NCI-H2171 (cell line): Measurements from ENCODE around the gene BIRC3.
"Not testable (repeated sequence)": the region's sequence is repeated elsewhere in the genome, so short reads cannot be mapped to it uniquely, and the experiment has no call there.

Experiments
- DNase-seq: peaks from one replicate; lab custom pipeline; 2025; lab: John Stamatoyannopoulos, UW

BIRC3 gene

DNA sequence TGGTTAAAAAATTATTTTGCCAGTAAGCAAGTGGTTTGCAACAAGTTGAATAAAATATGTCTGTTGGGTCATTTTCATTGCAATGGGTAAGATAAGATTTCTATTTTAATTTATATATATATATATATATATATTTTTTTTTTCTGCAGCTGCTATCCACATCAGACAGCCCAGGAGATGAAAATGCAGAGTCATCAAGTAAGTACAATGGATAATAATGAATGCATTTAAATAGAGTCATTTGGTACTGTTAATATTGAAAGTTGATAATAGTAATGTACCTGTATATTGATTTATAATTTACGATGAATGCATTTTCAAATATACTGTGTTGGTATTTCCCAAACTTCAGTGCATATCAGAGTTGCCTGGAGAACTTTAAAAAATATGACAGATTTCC lies 11.5 kb downstream of the BIRC3 start:
- DNase-seq: no peak

DNA sequence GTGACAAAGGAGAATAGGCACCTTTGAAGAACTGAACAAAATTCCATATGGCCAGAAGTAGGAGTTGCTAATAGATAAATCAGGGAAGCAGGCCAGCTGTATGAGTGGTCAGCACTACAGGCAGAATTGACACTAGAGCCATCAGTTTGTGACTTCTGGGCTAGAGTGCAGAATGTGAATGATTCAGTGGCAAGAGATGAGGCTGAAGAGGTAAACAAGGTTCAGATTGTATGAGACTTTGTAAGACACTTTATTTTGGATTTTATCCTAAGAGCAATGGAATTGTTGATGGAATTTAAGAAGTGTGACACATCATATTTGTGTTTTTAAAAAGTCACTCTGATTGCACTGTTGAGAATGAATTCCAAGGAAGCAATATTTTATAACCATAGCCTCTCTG lies 12.9 kb downstream of the BIRC3 start:
- no peak for DNase-seq

DNA sequence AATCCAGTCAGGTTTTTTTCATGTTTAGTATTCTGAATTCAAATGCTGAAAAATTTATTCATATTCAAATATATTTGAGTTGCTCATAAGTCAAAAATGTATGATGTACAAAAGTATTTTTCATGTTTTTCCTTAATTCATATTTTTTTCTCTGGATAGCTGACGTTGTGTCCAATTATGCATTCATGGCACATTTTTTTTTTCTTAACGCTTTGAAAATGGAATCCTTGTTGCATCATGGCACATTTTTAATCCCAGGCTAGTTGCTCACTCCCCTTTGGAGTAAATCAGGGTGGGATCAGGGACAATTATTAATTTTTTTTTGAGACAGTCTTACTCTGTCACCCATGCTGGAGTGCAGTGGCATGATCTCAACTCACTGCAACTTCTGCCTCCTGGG lies 14.1 kb downstream of the BIRC3 start:
- no peak for DNase-seq

DNA sequence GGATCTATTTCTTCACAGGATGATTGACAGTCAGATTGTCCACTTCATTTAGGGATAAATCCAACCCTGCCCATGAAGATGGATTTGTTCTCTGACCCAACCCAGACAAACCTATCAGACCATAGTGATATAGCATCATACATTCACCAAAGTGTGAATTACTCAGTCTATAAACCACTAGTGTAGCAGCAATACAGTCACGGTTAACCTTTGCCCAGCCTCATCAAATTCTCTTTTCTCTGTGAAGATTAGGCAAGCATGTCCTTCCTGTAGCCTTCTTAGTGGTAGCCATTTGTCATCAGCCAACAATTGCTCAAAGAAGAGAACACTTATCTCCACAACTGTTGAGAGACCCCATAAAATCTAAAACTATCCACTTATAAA lies 15.3 kb downstream of the BIRC3 start:
- no peak for DNase-seq

DNA sequence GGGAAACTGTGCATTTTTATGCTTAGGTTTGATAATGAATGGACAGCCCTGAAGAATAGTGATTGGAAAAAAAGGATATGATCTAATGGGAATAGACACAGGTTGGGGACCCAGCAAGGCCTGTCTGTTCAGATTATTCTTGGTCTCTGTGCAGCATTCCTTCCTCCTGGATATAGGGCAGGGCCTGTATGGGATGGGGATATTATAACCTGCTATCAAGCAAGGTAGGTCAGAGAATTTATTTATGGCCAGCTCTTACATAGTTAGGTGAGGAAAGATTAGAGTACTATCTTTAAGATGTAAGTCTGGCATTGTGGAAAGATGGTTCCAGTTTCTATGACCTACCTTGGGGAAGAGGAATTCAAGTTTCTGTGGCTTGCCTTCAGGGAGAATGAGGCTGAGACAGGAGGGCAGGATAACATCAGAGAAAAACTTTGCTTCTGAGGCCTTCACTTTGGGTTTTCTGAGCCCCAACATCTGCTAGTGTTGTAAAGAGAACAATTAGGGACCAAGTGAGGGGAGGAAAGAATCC lies 21.3 kb downstream of the BIRC3 start:
- no peak for DNase-seq

DNA sequence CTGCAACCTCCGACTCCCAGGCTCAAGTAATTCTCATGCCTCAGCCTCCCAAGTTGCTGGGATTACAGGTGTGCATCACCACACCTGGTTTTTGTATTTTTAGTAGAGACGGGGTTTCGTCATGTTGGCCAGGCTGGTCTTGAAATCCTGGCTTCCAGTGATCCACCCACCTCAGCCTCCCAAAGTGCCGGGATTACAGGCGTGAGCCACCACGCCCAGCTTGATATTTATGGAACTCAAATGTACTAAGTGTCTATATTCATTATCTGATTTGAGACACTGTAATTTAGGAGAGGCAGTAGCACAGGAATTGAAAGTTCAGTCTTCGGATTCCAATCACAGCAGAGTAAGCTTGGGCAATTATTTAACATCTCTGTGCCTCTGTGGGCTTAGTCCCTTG lies 24.0 kb downstream of the BIRC3 start:
- DNase-seq: not testable (repeated sequence)

DNA sequence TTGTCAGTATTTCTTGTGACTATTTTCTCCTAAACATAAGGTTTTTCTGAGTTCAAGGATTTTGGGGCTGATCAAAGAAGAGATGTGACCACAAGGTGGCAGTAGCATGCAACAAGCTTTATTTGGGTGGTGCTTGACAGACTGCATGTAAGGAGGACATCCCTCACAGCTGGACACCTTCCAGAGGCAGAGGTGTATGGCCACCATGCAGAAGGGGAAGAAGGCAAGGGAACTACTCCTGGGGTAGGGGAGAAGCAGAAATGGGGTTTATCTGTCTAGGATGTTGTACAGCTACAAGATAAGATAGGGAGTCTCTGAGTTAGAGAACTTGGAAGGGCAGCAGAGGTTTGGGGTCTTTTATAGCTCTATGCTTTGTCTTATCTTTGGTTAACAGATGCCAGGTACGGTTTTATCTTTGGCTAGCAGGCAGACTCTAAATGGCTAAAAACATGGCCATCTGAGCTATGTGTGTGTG lies 24.6 kb downstream of the BIRC3 start:
- peak; percentile 18 for DNase-seq

DNA sequence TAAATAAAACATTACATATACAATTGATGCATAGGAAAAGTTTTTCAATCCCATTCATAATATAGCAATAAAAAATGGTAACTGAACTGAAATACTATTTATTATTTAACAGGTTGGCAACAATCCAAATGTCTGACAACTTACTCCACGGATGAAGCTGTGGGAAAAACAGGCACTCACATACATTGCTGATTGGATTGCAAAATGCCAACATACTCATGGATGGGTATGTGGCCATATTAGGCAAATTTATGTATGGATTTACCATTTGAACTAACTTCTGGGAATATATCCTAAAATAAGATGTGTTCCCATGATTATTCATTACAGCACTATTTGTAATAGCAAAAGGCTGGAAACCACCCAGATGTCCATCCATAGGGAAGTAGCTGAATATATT lies 26.5 kb downstream of the BIRC3 start:
- DNase-seq: no peak

DNA sequence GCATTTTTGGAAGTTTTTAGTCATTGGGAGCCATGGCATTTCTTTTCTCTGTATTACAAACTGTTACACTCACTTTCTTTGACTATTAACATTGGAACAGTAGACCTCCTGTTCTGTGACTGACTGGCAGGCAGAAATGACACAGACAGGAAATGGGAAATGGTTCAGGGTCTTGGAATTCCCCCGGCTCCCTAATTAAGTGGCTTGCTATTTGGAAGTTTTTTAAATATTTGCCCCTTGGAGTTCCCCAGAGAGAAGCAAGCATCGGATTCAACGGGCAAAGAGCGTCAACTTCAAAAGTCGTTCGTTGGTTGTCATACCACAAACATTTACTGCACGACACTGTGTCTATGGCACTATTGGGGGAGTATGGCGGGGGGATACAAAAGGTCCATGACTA lies 28.6 kb downstream of the BIRC3 start:
- DNase-seq: no peak

DNA sequence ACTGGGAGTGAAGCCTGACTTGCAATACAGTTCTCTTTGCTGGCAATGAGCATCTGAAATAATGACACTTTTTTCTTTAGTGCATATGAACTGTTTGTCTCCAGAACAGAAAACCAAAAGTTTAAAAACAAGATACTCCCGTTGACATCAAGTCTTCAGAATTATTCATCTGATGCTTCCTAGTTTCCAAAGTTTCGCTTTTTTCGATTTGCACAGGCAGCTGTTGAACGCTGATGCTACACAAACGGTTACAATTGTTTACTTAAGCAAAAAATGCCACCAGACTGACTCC lies 29.1 kb downstream of the BIRC3 start:
- no peak for DNase-seq

DNA sequence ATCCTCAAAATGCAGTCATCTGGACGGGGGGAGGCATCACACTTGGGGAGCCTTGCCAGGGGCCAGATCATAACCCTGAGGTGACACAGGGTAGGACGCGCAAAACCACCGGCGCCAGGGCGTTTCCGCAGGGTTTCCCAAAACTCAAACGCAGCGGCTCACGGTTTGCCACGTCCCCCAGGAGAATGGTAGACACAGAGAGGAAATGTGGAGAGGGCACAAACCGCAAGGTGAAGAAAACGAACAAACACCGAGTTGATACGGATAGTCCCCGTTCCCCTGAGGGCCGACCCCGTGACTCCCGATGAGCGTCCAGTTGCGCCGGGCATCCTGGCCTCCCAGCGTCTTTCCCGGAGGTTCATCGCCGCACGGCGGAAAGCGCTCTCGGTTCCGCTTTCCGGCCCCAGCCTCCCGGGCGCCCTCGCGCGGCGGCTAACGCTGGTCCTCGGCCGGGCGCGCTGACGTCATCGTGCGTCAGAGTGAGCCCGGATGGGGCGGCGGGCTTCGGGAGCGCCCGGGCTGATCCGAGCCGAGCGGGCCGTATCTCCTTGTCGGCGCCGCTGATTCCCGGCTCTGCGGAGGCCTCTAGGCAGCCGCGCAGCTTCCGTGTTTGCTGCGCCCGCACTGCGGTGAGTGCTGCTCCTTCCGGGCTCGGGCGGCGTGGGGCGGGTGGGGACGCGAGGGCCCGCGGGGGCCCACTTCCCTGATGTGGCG lies 29.6 kb downstream of the BIRC3 start, which contains the start of gene BIRC2:
Gene BIRC2 (plus strand): TSS at position 467 of the 714 bp plus-strand sequence. CDS start 2,641 bp downstream, outside the sequence.
- DNase-seq: peak; percentile 77

DNA sequence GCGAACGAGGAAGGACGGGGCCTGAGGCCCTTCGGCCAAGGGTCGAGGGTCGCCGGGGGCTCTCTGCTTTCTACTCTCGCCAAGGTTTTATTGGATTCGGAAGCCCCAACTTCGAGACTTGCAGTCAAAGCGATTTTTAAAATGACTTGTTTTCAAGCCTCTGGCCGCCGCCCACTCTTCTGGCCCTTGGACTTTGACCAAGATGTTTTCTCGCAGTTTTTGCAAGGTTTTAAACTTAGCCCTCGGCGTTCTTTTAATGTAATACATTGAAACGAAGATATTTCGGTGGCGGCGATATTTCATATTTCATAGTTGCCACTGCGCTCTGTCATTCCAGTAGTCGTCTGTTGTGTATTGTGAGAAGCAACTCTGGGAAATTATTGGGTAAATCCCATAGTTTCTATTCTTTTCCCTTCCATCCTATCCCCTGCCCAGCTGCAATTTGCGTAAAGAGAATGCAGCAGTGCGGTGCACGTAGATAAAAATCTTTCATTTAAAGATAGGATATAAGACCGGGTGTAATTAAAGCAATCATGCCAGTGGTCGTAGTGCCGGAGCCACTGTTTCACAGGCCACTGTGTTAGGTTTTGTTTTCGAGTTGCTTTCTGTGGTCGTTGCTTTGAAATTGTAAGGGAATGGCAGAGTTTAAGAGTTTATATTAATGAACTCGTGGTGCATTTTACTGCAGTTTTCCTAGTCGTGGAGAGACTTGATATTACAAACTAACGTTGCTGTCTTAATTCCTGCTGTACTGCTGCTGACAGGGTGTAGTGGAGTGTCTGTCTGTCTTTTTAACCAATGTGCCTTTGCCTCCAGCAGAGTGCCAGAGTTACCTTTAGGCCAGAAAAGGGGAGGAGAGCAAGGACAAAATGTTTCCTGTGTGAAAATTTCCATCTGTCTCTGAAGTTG lies 30.4 kb downstream of the BIRC3 start:
- DNase-seq: no peak

DNA sequence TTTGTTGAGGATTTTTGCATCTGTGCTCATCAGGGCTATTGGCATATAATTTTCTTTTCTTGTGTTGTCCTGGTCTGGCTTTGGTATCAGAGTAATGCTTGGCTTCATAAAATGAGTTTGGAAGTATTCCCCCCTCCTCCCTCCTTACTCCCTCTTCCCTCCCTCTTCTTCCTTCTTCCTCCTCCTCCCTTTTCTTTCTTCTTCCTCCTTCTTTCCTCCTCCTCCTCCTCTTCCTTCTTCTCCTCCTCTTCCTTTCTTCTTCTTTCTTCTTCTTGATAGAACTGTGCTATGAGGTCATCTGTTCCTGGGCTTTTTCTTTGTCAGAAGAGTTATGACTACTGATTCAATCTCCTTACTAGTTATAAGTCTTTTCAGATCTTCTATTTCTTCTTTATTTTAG lies 39.8 kb downstream of the BIRC3 start:
- DNase-seq: no peak

DNA sequence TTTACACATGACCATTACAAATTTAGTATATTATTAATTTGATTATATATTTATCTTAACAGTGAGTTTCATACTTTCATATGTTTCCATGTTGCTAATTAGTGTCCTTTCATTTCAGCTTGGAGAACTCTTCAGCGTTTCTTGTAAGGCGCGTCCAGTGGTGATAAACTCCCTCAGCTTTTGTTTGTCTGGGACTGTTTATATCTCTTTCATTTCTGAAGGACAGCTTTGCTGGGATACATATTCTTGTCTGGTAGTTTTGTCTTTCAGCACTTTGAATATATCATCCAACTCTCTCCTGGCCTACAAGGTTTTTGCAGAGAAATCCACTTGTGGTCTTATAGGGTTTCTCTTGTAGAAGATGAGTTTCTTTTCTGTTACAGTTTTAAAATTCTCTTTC lies 42.1 kb downstream of the BIRC3 start:
- no peak for DNase-seq

DNA sequence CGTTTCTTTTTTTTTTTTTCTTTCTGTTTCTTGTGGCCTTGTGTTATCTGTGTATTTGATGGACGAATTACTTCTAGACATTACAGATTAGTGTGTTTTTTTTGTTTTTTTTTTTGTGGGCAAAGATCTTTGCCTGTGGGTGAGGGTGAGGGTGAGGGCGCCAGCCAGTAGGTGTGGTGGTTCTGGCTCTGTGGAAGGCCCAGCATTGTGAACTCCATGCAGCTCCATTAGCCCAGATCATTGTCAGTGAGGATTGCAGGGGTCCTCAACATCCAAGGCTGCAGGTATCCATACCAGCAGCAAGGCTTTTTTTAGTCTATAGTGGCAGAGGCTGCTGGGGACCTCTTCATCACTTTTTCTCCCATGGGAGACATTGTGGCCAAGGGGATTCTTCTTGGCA lies 43.4 kb downstream of the BIRC3 start:
- DNase-seq: no peak

DNA sequence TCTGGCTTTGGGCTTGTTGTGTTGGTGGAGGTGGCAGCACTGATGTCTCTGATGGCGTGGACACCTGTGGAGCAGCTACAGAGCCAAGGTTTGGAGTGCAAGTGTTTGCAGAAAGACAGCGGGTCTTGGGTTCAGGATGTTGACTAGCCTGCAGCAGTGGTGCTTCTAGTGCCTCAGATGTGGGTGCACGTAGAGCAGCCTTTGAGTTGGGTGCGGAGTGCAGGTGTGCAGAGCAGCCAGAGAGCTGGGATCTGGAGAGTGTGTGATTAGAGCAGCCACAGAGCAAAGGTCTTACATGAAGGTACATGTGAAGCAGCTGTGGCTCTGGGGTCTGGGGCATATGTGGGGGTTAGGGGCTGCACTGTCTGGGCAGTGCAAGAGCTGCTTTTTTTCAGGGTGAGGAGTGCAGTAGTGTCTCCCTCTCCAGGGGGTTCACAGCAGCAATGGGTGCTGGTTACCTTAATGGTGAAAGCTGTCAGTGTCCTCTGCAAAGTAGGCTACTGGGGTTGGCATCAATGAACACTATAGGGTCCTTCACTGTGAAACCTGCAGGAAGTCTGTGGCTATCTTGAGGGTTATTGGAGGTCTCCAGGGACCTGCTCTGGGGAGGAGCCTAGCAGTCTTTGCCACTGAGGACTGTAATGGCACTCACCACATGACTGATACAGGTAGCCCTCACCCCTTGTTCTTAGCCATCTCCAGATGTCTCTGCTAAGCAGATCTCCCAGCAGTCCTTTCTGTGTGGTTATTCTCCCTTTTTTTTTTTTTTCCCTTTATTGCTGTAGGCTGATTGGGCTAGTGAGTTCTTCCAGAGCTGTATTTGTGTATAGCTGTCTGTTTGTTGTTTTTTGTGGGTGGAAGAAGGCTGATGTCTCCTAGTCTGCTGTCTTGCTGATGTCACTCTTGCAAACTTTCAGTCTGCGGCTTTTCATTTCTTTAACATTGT lies 44.1 kb downstream of the BIRC3 start:
- no peak for DNase-seq

DNA sequence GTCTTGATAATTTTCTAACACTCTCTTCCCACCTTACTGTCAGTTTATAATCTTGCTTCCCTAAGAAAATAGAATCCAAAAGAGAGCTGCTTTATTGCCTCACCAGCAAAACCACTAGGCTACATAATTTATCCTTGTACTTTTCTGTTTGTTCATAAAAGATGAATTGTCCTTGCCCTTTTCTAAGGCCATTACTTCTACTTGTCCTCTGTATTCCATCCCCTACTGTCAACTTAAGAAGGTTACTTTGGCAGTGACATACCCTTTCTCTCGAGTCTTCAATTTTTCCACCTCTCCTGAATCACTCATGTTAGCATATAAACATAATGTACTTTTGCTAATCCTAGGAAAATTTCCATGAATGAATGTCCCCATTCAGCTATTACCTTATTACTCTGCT lies 47.7 kb downstream of the BIRC3 start:
- DNase-seq: no peak

DNA sequence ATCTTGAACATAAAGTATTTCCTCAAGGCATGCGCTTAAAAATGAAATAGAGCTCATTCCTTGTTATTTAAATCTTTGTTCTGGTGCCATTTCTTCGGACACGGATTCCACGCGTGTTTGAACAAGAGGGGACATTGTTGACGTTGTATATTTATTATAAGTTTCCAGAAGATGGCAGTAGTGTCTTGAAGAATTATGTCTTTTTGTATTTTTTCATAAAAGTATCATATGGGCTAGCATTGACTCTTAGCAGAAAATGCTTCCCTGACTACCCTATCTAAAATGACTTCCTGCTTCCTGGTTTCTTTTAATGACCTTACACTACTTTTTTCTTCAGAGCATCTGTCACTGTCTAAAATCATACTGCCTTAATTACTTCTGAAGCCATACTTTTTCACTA lies 50.1 kb downstream of the BIRC3 start:
- no peak for DNase-seq

DNA sequence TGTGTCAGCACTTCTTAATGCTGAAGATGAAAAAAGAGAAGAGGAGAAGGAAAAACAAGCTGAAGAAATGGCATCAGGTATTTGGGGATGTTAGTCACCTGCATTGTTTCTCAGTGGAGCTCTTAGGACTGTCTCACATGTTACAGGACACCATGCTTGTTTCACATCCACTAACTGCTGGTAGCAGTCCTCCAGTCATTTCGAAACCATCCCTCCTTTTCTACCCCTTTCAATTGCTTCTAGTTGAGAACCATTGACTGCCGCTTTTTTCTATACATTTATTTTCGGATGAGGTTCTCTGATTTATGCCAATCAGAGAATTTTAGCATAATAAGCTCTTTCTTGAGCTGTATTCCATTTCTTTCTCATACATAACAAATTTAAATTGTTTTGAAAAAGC lies 51.2 kb downstream of the BIRC3 start:
- no peak for DNase-seq

DNA sequence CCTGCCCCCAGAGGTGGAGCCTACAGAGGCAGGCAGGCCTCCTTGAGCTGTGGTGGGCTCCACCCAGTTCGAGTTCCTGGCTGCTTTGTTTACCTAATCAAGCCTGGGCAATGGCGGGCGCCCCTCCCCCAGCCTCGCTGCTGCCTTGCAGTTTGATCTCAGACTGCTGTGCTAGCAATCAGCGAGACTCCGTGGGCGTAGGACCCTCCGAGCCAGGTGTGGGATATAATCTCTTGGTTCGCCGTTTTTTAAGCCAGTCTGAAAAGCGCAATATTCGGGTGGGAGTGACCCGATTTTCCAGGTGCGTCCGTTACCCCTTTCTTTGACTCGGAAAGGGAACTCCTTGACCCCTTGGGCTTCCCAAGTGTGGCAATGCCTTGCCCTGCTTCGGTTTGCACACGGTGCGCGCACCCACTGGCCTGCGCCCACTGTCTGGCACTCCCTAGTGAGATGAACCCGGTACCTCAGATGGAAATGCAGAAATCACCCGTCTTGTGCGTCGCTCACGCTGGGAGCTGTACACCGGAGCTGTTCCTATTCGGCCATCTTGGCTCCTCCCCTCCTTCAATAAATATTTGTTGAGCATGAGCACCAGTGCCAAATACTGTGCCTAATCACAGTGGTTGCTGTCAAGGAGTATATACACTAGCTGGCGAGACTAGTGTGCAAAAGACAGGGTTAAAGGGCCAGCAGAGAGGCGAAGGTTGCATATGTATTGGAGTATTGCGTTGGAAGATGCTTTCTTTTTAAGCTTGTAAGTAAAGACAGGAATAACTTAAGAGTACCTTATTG lies 57.5 kb downstream of the BIRC3 start:
- DNase-seq: not testable (repeated sequence)

DNA sequence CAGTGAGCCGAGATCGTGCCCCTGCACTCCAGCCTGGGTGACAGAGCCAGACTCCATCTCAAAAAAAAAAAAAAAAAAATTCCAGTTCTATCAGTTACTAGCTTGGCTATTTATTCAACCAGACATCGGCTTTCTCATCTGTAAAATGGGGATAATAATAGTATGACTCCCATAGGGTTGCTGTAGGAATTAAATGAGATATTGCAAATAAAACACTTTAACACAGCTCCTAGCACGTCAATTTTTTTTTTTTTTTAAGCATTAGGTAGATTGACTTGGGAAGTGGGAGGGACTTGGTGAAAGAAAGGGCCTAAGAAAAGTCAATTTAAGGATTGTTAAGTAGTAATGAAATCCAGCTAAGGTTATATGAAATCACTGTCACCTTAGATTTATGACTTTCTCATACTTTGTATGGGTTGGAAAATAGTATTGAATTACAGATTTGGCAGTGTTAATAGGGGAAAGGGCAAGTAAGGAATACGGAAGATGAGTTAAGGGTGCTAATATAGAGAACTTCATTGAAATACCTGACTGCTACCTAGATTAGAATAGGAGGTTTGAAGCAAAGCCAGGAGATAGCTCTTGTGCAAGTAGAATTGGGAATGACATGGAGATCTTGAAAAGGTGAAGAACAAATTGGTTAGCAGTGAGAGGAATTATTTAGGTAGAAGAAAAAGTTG lies 58.6 kb downstream of the BIRC3 start:
- no peak for DNase-seq
